Right kidney (tissue), 1 donor: Measurements from ENCODE around the gene ISCU.
"Not testable (repeated sequence)": the region's sequence is repeated elsewhere in the genome, so short reads cannot be mapped to it uniquely, and the experiment has no call there.

Experiments used
- DNase-seq: peaks from one replicate; pipeline ENCODE4 v3.0.0-alpha.2; 2016

ISCU gene

DNA sequence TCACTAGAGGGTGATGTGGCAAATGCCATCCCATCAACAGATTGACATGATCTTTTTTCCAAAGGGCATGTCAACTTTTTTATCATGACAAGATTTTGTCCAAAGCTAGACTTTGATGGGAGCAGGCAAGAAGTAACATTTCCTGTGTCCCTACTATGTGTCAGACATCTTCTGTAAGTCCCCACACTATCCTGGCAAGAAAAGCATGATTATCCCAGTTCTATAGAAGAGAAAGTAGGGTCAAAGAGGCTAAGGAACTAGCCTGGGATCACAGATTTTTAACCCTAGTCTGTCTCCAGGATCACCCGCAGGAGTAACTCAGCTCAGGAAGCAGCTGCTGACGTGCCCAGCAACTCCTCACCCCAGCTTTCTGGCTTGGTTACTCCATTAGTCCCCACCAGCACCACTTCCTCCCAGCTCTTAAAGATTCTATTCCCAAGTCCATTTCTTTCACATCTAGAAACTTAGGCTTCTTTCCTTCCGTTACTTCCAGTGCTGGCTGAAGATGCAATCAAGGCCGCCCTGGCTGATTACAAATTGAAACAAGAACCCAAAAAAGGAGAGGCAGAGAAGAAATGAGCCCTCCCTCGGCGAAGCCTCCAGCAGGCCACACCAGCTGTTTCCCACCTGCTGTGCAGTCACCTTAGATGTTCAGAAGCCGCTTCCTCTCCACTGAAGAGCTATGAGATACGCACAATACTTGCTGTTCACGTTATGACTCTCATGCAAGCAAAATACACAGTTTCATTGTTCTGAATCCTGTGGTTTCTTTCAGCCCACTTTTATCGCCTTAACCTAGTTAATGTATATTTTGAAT lies 6.2 kb downstream of the ISCU start:
- DNase-seq: no peak

DNA sequence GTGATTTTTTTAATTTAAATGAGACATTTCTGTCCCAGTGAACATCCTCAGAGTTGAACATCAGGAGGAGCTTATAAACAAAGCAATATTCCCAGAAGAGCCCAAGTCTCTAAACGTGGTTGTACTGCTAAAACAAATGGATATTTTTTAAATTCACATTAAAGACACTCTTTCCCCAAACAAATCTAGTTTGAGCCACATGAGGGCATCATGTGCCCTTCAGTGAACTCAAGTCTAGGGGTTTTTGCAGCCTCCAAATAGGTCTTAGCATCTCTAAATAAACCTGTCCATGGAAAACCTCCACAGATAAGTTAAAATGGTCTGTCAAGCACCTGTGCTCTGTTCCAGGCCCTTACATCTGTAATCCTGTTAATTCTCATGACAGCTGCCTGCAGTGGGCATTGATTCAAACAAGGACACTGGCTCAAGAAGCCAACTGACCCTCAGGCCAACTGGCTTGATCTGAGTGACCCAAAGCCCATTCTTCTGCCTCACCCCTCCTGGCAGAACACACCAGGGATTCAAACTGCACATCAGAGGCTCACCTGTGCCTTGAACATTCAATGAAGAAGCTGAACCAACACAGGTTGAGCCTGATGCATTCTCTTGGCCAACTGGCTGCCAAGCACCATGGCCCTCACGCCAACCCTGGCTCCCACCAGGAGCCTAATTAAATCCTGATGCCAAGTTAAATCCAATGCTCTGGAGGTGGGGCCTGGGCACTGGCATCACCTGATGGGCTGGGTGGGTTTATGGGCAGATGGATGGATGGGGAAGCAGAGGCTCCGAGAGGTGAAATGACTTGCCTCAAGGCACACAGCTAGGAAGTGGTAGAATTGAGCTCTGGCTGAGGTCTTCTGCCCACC lies 8.6 kb downstream of the ISCU start:
- no peak for DNase-seq

DNA sequence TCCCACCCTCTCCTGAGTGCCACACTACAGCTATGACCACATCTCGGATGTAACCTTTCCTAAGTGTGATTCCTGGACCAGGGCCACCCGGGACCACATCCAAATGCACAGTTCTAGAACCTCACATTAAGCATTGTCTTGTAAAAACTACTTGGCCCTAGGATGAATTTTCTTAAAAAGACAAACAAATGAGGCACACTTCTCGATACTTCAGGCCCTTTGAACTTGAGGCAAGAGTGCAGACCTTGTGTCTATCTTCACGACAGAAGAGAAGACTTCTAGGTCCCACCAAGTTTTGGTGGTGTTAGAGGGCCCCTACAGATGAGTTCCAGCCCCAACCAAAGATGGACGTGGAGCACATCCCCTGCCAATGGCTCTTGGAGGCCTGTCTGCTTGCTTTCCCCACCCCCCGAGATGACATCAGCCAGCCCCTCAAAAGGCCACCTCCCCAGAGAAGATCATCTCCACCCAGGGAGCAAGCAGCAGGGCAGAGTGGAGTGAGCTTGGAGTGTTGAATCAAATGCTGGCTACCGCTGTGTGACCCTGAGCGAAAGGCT lies 9.3 kb downstream of the ISCU start:
- no peak for DNase-seq

DNA sequence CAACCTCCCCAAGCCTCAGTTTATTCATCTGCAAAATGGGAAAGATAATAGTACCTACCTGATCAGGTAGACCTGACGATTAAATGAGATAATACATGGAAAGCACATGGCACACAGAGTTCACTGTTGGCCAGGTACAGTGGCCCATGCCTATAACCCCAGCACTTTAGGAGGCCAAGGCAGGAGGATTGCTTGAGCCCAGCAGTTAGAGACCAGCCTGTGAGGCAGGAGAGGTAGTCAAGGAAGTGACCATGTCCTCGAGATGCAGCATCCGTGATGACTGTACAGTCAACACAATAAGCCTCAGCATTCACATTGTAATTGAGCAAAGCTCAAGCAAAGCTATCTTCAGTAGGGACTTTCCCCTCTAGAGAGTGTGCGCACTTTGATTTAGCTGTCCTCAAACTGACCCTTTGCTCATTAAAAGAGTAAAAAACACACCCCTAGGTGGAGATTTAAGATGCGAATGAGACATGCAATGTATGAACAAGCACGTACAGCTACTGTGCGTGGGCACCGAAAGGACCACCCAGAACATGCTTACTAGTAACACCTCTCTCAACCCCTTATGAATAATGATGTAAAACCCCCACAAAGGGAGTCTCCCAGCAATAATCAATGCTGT lies 9.9 kb downstream of the ISCU start:
- no peak for DNase-seq

DNA sequence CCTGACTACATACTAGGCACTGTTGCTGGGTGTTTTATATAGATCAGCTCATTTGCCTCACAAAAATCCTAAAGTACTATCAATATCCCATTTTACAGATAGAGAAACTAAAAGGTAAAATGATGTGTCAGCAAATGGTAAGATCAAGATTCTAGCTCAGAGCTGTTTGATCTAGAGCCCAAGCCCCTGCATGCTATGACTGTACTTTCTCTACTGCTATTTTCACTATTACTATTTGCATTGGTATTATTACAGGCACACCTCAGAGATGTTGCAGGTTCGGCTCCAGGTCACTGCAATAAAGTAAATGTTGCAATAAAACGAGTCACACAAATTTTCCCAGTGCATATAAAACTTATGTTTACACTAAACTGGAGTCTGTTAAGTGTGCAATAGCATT lies 10.9 kb downstream of the ISCU start:
- DNase-seq: no peak

DNA sequence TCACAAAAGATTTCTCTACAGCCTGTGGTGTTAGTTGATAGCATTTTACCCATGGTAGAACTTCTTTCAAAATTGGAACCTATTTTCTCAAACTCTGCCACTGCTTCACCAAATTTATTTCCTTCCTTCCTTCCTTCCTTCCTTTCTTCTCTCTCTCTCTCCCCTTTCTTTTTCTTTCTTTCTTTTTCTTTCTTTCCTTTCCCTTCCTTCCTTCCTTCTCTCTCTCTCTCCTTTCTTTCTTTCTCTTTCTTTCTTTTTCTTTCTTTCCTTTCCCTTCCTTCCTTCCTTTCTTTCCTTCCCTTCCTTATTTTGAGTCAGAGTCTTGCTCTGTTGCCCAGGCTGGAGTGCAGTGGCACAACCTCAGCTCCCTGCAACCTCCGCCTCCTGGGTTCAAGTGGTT lies 11.9 kb downstream of the ISCU start:
- not testable (repeated sequence) for DNase-seq

DNA sequence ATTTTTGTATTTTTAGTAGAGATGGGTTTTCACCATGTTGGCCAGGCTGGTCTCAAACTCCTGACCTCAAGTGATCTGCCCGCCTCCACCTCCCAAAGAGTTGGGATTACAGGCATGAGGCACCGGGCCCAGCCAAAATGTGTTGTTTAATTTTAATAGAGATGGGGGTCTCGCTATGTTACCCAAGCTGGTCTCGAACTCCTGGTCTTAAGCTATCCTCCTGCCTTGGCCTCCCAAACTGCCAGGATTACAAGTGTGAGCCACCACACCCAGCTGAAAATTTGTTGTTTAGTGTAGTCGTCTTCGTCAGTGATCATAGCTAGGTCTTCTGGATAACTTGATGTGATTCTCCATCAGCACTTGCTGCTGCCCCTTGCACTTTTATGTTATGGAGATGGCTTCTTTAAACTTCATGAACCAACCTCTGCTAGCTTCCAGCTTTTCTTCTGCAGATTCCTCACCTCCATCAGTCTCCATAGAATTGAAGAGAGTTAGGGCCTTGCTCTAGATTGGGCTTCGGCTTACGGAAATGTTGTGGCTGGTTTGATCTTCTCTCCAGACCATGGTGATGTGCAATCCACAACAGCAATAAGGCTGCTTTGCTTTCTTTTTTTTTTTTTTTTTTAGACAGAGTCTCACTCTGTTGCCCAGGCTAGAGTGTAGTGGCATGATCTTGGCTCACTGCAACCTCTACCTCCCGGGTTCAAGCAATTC lies 13.0 kb downstream of the ISCU start:
- no peak for DNase-seq

DNA sequence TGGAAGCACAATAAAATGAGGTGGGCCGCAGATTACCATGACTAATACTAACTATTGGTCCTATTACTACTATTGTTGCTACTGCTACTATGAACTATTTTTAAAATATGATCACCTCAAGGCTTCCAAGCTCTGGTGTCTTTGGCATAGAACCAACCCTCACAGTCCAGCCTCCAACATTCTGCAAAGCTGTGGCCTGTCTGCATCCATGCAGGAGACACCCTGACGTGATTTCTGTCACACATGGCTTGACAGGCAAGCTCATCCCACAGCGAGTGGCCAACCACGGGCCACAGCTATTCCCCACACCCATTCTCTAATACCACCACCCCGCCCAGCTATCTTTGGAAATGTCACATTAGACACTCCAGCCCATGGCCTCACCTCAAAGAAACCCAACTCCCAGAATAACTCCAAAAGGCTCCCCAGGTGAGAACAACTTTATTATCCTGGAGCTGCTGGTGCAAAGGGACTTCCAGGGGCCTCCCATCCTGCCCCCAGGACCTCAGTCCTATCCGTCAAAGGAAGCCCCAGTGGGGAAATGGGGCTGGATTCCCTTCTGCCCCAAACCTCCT lies 14.4 kb downstream of the ISCU start:
- DNase-seq: no peak

DNA sequence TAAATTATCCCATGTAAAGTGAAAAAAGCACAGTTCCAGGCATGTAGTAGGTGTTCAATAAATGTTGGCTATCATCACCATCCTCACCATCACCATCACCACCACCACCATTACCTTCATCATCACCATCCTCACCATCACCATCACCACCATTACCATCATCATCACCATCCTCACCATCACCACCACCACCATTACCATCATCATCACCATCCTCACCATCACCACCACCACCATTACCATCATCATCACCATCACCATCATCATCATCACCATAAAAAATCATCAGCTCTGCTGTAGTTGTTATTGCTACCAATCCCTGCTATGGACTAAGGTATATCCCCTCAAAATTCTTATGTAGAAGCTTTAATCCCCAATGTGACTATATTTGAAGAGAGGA lies 15.1 kb downstream of the ISCU start:
- no peak for DNase-seq

DNA sequence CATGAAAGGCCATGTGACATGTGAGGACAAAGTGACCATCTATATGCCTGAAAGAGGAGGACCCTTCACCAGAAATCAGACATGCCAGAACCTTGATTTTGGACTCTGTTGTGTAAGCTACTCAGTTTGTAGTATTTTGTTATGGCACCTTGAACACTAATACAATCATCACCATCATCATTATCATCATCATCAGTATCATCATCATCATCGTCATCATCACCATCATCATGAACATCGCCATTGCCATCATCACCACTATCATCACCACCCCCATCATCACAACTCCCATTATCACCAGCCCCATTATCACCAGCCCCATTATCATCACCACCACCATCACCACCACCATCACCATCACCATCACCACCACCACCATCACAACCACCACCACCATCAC lies 15.9 kb downstream of the ISCU start:
- DNase-seq: no peak

DNA sequence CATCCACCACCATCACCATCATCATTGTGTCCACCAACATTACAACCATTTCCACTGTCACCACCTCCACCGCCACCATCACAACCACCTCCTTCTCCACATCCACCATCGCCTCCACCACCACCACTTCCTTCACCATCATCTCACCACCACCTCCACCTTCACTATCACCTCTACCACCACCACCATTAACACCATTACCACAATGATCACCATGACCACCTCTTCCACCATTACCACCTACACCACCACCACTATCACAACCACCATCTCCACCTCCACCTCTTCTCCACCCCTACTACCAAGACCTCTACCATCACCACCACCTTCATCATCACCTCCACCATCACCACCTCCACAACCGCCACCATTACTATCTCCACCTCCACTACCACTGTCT lies 16.4 kb downstream of the ISCU start:
- no peak for DNase-seq

DNA sequence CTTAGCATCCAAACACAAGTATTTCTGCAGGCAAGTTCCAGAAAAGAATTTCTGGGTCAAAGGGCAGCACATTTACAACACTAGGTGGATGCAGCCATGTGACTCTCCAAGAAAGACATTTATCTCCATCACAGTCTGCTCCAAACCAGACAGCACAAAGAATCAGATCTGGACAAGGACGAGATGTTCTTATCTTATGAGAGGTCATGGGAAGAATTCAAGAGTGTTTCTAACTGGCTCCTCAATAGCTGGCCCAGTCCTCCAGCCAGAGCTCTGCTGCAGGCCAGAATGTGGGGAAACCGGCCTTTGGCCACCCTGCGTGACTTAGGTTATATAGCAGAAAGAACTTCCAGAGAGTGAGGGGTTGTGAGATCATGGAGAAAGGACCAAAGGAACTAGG lies 18.1 kb downstream of the ISCU start:
- DNase-seq: no peak

DNA sequence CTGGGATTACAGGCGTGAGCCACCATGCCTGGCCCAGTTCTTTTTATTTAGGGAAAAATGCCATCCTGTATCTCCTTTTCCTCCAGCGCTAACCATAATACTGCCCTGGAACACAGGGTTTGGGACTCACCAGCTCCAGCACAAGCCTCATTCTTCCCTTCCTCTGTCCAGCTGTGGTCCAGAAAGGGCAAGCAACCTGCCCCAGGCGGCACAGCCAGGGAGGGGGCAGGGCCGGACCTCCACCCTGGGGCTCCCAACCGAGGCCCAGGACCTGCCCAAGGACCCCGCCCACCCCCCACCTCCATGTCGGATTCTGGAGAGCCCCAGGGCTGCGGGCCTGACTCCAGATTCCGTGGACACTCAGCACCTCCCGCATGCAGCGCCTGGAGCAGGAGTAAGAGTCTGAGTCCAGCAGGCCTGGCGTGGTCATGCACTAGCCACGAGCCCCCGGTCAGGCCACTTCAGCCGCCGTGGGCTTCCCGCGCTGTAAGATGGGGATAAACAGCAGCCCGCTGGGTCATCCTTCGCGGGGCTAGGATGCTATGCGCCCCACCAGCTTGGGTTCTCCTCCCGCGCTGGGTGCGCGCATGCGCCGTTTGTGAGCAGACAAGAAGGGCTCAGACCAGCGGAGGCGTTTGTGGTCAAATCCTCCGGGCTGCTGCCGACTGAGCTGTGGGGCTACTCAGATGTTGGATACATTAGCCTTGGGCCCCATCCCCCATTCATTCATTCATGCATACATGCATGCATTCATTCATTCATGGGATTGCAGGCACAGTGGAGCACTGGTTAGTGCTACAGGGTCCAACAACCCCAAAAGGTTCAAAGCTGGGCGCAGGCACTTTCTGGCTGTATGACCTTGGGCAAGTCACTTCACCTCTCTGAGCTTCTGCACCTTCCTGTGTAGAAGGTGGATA lies 19.2 kb downstream of the ISCU start:
- no peak for DNase-seq

DNA sequence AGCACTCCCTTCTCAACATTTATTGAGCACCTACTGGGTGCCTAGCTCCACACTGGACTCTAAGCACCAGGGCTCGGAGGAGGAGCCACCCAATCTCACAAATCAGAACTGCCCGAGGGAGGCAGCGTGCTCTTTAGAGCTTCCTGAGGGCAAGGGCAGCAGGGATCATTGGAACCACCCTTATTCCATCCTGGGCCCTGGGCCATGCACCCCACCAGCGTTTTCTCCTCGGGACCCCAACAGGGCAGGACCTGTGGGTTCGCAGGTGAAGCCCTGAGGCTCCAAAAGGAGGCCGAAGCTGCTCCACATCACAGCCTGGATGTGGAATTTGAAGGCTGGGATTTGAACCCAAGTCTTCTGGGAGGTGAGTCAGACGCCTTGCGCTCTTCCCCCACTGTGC lies 20.1 kb downstream of the ISCU start:
- DNase-seq: no peak

DNA sequence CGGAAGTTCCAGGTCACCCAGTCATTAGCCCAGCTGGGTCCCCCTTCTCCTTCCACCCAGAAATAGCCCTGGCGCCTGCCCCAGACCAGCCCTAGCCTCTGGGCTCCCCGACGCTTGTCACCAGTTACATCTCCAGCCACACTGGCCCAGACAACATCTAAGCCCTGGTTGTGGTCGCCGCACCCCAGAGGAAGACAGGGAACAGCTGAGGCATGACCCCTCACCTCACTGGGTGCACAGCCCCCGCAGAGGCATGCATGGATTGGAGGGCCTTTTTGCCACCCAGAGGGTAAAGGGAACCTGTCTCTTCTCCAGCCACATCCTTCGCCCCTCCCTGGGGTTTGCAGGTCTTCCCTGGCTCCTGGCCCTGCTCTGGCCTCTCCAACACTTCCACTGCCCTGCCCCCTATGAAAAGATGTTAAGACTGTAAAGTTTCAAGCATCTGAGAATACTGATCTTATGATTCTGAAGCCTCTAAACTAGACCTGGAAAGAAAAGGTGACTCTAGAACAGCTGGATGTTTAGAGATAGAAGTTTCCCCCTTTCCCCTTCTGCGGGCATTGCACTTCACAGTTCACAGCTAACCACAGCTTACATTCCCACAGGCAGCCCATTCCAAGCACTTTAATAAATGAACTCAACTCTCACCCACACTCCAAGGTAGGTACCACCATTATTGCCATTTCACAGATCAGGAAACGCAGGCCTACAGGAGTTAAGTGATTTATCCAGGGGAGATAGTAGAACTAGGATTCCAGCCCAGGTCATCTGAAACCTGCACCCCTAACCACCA lies 20.8 kb downstream of the ISCU start:
- no peak for DNase-seq

DNA sequence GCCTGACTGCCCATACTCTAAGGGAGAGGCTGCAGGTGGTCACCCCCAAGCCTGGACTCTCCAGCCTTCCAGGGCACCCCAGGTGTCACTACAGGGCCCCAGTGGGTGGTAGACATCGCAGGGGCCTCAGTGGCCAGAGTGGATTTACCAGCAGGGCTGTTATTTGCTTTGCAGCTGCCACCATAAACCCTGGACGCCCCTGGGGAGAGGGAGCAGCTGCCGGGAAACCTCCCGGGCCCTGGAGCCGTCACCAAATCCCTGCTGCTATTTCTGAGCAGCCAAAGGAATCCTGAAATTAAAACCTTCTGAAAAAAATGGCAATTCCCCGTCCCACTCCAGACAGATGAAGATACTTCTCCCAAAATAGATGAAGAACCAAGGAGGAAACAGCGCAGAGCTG lies 21.6 kb downstream of the ISCU start:
- DNase-seq: no peak

DNA sequence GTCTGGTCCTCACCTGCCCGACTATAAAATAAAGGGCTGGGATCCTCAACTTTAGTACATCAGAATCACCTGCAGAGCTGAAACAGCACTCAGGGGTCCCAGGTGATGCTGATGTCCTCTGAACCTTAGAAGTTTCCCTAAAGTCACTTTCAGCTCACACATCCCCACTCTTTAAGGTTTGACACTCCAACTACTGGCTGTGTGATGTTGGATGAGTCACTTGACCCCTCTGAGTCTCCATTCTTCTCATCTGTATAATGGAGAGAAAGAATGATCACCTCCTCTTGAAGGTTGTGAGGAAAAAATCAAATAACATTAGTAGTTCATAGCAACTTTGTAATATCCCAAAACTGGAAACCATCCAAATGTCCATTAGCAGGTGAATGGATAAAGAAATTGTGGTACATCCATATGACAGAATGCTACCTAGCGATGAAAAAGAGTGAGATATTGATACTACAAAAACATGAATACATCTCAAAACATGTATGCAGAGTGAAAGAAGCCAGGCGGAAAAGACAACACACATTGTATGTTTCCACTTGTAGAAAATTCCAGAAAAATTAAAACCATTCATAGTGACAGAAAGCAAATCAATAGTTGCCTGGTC lies 22.2 kb downstream of the ISCU start:
- DNase-seq: no peak

DNA sequence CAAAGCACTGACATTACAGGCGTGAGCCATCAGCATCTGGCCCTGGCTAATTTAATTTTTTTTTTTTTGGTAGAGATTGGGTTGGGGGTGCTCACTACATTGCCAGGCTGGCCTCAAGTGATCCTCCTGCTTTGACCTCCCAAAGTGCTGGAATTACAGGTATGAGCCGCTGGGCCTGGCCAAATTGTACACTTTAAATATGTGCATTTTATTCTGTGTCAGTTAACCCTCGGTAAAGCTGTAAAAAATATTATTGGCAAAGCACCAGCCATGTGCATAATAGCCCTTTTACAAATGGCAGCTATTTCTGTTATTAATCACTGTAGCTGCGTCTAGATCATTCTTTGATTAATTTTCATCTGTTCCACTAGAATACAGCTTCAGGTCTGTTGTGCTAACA lies 23.5 kb downstream of the ISCU start:
- no peak for DNase-seq

DNA sequence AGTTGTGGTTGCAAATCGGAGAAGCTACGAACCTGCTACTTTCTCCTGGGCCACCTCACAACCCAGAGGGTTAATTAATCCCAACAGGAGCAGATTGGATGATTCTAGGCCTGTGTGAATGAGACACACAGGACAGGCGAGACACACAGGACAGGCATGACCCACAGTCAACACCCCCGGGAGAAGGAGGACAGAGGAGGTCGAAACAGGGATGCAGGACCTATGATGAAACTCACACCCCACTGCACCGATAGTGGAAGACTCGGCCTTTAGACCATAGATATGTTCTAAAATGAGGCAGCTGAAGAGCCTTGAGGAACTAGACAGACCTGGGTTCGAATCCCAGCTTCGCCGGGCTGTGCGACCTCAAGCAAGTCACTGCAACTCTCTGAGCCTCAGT lies 23.9 kb downstream of the ISCU start:
- DNase-seq: no peak

DNA sequence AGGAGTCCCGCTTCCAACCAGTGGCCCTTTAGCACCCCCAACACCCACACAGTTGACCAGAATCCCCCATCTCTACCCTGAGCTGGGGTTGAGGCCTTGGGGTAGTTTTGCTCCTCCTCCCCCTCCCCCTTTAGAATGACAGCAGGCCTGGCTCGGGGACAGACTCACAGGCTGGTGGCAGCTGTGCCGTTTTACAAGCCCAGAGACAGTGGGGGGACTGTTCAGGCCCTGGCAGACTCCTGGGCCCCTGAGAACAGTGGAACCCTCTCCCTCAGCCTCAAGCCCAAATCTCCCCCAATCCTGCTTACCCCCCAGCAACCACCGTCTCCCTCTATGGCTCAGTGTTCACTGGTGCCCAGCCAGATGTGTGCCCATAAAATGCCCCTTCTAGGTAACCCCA lies 25.4 kb downstream of the ISCU start:
- DNase-seq: no peak
